ENCODE data around the gene SART3. TPM values are rescaled to one million over a fixed set of nuclear protein-coding genes. Genes with fewer than 3 reads are reported as not detected.

SART3 gene
- total RNA-seq, 1 donor from 2014 or later: 68.0 TPM

DNA sequence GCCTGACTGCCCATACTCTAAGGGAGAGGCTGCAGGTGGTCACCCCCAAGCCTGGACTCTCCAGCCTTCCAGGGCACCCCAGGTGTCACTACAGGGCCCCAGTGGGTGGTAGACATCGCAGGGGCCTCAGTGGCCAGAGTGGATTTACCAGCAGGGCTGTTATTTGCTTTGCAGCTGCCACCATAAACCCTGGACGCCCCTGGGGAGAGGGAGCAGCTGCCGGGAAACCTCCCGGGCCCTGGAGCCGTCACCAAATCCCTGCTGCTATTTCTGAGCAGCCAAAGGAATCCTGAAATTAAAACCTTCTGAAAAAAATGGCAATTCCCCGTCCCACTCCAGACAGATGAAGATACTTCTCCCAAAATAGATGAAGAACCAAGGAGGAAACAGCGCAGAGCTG lies 23.0 kb upstream of the SART3 start:
- H3K4me3 ChIP-seq (ENCODE audit: low read depth, low read length): no peak overlapping the region
- DNase-seq (ENCODE audit: low read depth): no peak
- TF ChIP-seq, protein P1, sequence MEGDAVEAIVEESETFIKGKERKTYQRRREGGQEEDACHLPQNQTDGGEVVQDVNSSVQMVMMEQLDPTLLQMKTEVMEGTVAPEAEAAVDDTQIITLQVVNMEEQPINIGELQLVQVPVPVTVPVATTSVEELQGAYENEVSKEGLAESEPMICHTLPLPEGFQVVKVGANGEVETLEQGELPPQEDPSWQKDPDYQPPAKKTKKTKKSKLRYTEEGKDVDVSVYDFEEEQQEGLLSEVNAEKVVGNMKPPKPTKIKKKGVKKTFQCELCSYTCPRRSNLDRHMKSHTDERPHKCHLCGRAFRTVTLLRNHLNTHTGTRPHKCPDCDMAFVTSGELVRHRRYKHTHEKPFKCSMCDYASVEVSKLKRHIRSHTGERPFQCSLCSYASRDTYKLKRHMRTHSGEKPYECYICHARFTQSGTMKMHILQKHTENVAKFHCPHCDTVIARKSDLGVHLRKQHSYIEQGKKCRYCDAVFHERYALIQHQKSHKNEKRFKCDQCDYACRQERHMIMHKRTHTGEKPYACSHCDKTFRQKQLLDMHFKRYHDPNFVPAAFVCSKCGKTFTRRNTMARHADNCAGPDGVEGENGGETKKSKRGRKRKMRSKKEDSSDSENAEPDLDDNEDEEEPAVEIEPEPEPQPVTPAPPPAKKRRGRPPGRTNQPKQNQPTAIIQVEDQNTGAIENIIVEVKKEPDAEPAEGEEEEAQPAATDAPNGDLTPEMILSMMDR (conservative IDR thresholded peaks at IDR 0.05; ENCODE audit: low read depth, low read length): no peak

DNA sequence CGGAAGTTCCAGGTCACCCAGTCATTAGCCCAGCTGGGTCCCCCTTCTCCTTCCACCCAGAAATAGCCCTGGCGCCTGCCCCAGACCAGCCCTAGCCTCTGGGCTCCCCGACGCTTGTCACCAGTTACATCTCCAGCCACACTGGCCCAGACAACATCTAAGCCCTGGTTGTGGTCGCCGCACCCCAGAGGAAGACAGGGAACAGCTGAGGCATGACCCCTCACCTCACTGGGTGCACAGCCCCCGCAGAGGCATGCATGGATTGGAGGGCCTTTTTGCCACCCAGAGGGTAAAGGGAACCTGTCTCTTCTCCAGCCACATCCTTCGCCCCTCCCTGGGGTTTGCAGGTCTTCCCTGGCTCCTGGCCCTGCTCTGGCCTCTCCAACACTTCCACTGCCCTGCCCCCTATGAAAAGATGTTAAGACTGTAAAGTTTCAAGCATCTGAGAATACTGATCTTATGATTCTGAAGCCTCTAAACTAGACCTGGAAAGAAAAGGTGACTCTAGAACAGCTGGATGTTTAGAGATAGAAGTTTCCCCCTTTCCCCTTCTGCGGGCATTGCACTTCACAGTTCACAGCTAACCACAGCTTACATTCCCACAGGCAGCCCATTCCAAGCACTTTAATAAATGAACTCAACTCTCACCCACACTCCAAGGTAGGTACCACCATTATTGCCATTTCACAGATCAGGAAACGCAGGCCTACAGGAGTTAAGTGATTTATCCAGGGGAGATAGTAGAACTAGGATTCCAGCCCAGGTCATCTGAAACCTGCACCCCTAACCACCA lies 22.2 kb upstream of the SART3 start:
- no peak overlapping the region for H3K4me3 ChIP-seq (ENCODE audit: low read depth, low read length)
- TF ChIP-seq, protein P1 (conservative IDR thresholded peaks at IDR 0.05; ENCODE audit: low read depth, low read length): no peak

DNA sequence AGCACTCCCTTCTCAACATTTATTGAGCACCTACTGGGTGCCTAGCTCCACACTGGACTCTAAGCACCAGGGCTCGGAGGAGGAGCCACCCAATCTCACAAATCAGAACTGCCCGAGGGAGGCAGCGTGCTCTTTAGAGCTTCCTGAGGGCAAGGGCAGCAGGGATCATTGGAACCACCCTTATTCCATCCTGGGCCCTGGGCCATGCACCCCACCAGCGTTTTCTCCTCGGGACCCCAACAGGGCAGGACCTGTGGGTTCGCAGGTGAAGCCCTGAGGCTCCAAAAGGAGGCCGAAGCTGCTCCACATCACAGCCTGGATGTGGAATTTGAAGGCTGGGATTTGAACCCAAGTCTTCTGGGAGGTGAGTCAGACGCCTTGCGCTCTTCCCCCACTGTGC lies 21.5 kb upstream of the SART3 start:
- DNase-seq (ENCODE audit: low read depth): no peak
- TF ChIP-seq, protein P1 (conservative IDR thresholded peaks at IDR 0.05; ENCODE audit: low read depth, low read length): no peak
- H3K4me3 ChIP-seq (ENCODE audit: low read depth, low read length): no peak overlapping the region

More for the DNA sequence above, 22.2 kb upstream of the SART3 start:
- no peak for DNase-seq (ENCODE audit: low read depth)

DNA sequence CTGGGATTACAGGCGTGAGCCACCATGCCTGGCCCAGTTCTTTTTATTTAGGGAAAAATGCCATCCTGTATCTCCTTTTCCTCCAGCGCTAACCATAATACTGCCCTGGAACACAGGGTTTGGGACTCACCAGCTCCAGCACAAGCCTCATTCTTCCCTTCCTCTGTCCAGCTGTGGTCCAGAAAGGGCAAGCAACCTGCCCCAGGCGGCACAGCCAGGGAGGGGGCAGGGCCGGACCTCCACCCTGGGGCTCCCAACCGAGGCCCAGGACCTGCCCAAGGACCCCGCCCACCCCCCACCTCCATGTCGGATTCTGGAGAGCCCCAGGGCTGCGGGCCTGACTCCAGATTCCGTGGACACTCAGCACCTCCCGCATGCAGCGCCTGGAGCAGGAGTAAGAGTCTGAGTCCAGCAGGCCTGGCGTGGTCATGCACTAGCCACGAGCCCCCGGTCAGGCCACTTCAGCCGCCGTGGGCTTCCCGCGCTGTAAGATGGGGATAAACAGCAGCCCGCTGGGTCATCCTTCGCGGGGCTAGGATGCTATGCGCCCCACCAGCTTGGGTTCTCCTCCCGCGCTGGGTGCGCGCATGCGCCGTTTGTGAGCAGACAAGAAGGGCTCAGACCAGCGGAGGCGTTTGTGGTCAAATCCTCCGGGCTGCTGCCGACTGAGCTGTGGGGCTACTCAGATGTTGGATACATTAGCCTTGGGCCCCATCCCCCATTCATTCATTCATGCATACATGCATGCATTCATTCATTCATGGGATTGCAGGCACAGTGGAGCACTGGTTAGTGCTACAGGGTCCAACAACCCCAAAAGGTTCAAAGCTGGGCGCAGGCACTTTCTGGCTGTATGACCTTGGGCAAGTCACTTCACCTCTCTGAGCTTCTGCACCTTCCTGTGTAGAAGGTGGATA lies 20.6 kb upstream of the SART3 start:
- no peak for DNase-seq (ENCODE audit: low read depth)
- H3K4me3 ChIP-seq (ENCODE audit: low read depth, low read length): no peak overlapping the region
- TF ChIP-seq, protein P1 (conservative IDR thresholded peaks at IDR 0.05; ENCODE audit: low read depth, low read length): no peak

DNA sequence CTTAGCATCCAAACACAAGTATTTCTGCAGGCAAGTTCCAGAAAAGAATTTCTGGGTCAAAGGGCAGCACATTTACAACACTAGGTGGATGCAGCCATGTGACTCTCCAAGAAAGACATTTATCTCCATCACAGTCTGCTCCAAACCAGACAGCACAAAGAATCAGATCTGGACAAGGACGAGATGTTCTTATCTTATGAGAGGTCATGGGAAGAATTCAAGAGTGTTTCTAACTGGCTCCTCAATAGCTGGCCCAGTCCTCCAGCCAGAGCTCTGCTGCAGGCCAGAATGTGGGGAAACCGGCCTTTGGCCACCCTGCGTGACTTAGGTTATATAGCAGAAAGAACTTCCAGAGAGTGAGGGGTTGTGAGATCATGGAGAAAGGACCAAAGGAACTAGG lies 19.6 kb upstream of the SART3 start:
- TF ChIP-seq, protein P1 (conservative IDR thresholded peaks at IDR 0.05; ENCODE audit: low read depth, low read length): no peak
- no peak for DNase-seq (ENCODE audit: low read depth)
- H3K4me3 ChIP-seq (ENCODE audit: low read depth, low read length): no peak overlapping the region

DNA sequence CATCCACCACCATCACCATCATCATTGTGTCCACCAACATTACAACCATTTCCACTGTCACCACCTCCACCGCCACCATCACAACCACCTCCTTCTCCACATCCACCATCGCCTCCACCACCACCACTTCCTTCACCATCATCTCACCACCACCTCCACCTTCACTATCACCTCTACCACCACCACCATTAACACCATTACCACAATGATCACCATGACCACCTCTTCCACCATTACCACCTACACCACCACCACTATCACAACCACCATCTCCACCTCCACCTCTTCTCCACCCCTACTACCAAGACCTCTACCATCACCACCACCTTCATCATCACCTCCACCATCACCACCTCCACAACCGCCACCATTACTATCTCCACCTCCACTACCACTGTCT lies 17.8 kb upstream of the SART3 start:
- no peak for DNase-seq (ENCODE audit: low read depth)
- H3K4me3 ChIP-seq (ENCODE audit: low read depth, low read length): no peak overlapping the region
- TF ChIP-seq, protein P1 (conservative IDR thresholded peaks at IDR 0.05; ENCODE audit: low read depth, low read length): no peak
